ENCODE data around the gene SH3GL1.

SH3GL1 gene

GRCh38 chr19:4323692-4324091 is 76.7 kb downstream of the SH3GL1 start:
- peaks cover 11% of the 10 kb centered on the region for H3K4me1 ChIP-seq (ENCODE audit: control insufficient read depth, insufficient read depth, low read length)
- H3K27ac ChIP-seq (ENCODE audit: low read length): no peak overlapping the region
- H3K36me3 ChIP-seq (ENCODE audit: control insufficient read depth in 2 of 2, insufficient read depth in 2 of 2, low read length in 2 of 2): no peaks in the 10 kb centered on the region
- H3K27me3 ChIP-seq (ENCODE audit: control insufficient read depth in 1 of 2, insufficient read depth in 2 of 2, low read length in 2 of 2): peaks cover 0 to 18% of the 10 kb centered on the region in 2 donors
- H3K4me3 ChIP-seq (ENCODE audit: low read length in 2 of 2): no peak overlapping the region
- no peak overlapping the region for H3K9ac ChIP-seq (ENCODE audit: low read length in 2 of 2)
- no peaks in the 10 kb centered on the region for H3K9me3 ChIP-seq (ENCODE audit: control insufficient read depth in 2 of 2, low read length in 2 of 2)

- H3K4me1 ChIP-seq (ENCODE audit: control insufficient read depth, insufficient read depth, low read length): peaks cover 9% of the 10 kb centered on the region
- H3K9me3 ChIP-seq (ENCODE audit: control insufficient read depth in 2 of 2, low read length in 2 of 2): no peaks in the 10 kb centered on the region
- H3K27me3 ChIP-seq (ENCODE audit: control insufficient read depth in 1 of 2, insufficient read depth in 2 of 2, low read length in 2 of 2): peaks cover 0 to 18% of the 10 kb centered on the region in 2 donors
- no peak overlapping the region for H3K4me3 ChIP-seq (ENCODE audit: low read length in 2 of 2)
- no peaks in the 10 kb centered on the region for H3K36me3 ChIP-seq (ENCODE audit: control insufficient read depth in 2 of 2, insufficient read depth in 2 of 2, low read length in 2 of 2)
- H3K27ac ChIP-seq (ENCODE audit: low read length): no peak overlapping the region
- no peak overlapping the region for H3K9ac ChIP-seq (ENCODE audit: low read length in 2 of 2)
Observed at GRCh38 chr19:4322942-4323665, 77.2 kb downstream of the SH3GL1 start.

GRCh38 chr19:4320419-4320818 is 79.9 kb downstream of the SH3GL1 start:
- no peak overlapping the region for H3K9ac ChIP-seq (ENCODE audit: low read length in 2 of 2)
- no peaks in the 10 kb centered on the region for H3K36me3 ChIP-seq (ENCODE audit: control insufficient read depth in 2 of 2, insufficient read depth in 2 of 2, low read length in 2 of 2)
- no peak overlapping the region for H3K27ac ChIP-seq (ENCODE audit: low read length)
- no peaks in the 10 kb centered on the region for H3K4me1 ChIP-seq (ENCODE audit: control insufficient read depth, insufficient read depth, low read length)
- no peak overlapping the region for H3K4me3 ChIP-seq (ENCODE audit: low read length in 2 of 2)
- H3K9me3 ChIP-seq (ENCODE audit: control insufficient read depth in 2 of 2, low read length in 2 of 2): no peaks in the 10 kb centered on the region
- H3K27me3 ChIP-seq (ENCODE audit: control insufficient read depth in 1 of 2, insufficient read depth in 2 of 2, low read length in 2 of 2): peaks cover 0 to 3% of the 10 kb centered on the region in 2 donors

- no peak overlapping the region for H3K9ac ChIP-seq (ENCODE audit: low read length in 2 of 2)
- no peak overlapping the region for H3K4me3 ChIP-seq (ENCODE audit: low read length in 2 of 2)
- no peaks in the 10 kb centered on the region for H3K9me3 ChIP-seq (ENCODE audit: control insufficient read depth in 2 of 2, low read length in 2 of 2)
- H3K27ac ChIP-seq (ENCODE audit: low read length): no peak overlapping the region
- H3K4me1 ChIP-seq (ENCODE audit: control insufficient read depth, insufficient read depth, low read length): no peaks in the 10 kb centered on the region
- H3K36me3 ChIP-seq (ENCODE audit: control insufficient read depth in 2 of 2, insufficient read depth in 2 of 2, low read length in 2 of 2): no peaks in the 10 kb centered on the region
- H3K27me3 ChIP-seq (ENCODE audit: control insufficient read depth in 1 of 2, insufficient read depth in 2 of 2, low read length in 2 of 2): peaks cover 0 to 3% of the 10 kb centered on the region in 2 donors
Observed at GRCh38 chr19:4319067-4319718, 81.2 kb downstream of the SH3GL1 start.

GRCh38 chr19:4318460-4318859 is 81.9 kb downstream of the SH3GL1 start:
- Histone ChIP-seq H3K27ac (ENCODE audit: low read length) (no peak overlapping the region), H3K36me3 (ENCODE audit: control insufficient read depth in 2 of 2, insufficient read depth in 2 of 2, low read length in 2 of 2) (no peaks in the 10 kb centered on the region), H3K4me1 (ENCODE audit: control insufficient read depth, insufficient read depth, low read length) (no peaks in the 10 kb centered on the region), H3K27me3 (ENCODE audit: control insufficient read depth in 1 of 2, insufficient read depth in 2 of 2, low read length in 2 of 2) (peaks cover 0 to 3% of the 10 kb centered on the region in 2 donors), H3K4me3 (ENCODE audit: low read length in 2 of 2) (no peak overlapping the region), H3K9ac (ENCODE audit: low read length in 2 of 2) (no peak overlapping the region), H3K9me3 (ENCODE audit: control insufficient read depth in 2 of 2, low read length in 2 of 2) (no peaks in the 10 kb centered on the region)

- no peaks in the 10 kb centered on the region for H3K4me1 ChIP-seq (ENCODE audit: control insufficient read depth, insufficient read depth, low read length)
Observed at GRCh38 chr19:4316956-4317355, 83.4 kb downstream of the SH3GL1 start.

GRCh38 chr19:4313847-4314490 is 86.4 kb downstream of the SH3GL1 start:
- no peaks in the 10 kb centered on the region for H3K9me3 ChIP-seq (ENCODE audit: control insufficient read depth in 2 of 2, low read length in 2 of 2)
- no peaks in the 10 kb centered on the region for H3K27me3 ChIP-seq (ENCODE audit: control insufficient read depth in 1 of 2, insufficient read depth in 2 of 2, low read length in 2 of 2)
- H3K27ac ChIP-seq (ENCODE audit: low read length): no peak overlapping the region
- H3K4me3 ChIP-seq (ENCODE audit: low read length in 2 of 2): no peak overlapping the region
- no peaks in the 10 kb centered on the region for H3K4me1 ChIP-seq (ENCODE audit: control insufficient read depth, insufficient read depth, low read length)
- no peaks in the 10 kb centered on the region for H3K36me3 ChIP-seq (ENCODE audit: control insufficient read depth in 2 of 2, insufficient read depth in 2 of 2, low read length in 2 of 2)
- no peak overlapping the region for H3K9ac ChIP-seq (ENCODE audit: low read length in 2 of 2)

More at GRCh38 chr19:4316956-4317355, 83.4 kb downstream of the SH3GL1 start:
- no peak overlapping the region for H3K4me3 ChIP-seq (ENCODE audit: low read length in 2 of 2)
- H3K9ac ChIP-seq (ENCODE audit: low read length in 2 of 2): no peak overlapping the region
- H3K9me3 ChIP-seq (ENCODE audit: control insufficient read depth in 2 of 2, low read length in 2 of 2): no peaks in the 10 kb centered on the region
- no peaks in the 10 kb centered on the region for H3K36me3 ChIP-seq (ENCODE audit: control insufficient read depth in 2 of 2, insufficient read depth in 2 of 2, low read length in 2 of 2)
- no peak overlapping the region for H3K27ac ChIP-seq (ENCODE audit: low read length)
- H3K27me3 ChIP-seq (ENCODE audit: control insufficient read depth in 1 of 2, insufficient read depth in 2 of 2, low read length in 2 of 2): peaks cover 0 to 3% of the 10 kb centered on the region in 2 donors
